Natural killer cell (primary cell): ENCODE results near the gene CSNK1G1. TPM values are rescaled to one million over a fixed set of nuclear protein-coding genes. Genes with fewer than 3 reads are reported as not detected.

Source experiments
- ATAC-seq, 3 donors: fragments of 150-1000 bp in 2 of 3; fragments of 200-7000 bp in 1 of 3; cut with Tn5 transposase; 1 replicate in 1 of 3; 2 replicates in 2 of 3; pipeline ENCODE4 v1.10.0; 2021; ENCODE audit warnings: mild to moderate bottlenecking in 2 of 3, moderate library complexity in 2 of 3
- DNase-seq, 2 donors: peaks; one replicate each; pipeline versions ENCODE4 v3.0.0 to v3.0.0-alpha.2; 2013 to 2021; ENCODE audit warnings: mixed read lengths in 1 of 2
- H3K27ac ChIP-seq: one replicate; pipeline ENCODE4 v1.5.1; 2013; ENCODE audit warnings: mild to moderate bottlenecking, low read length
- H3K27me3 ChIP-seq: one replicate; pipeline ENCODE4 v1.6.1; 2013; ENCODE audit warnings: low read length; ENCODE audit not compliant: control insufficient read depth, insufficient read depth
- H3K36me3 ChIP-seq: one replicate; pipeline ENCODE4 v1.6.1; 2013; ENCODE audit warnings: low read length; ENCODE audit not compliant: control insufficient read depth, insufficient read depth
- H3K4me1 ChIP-seq: one replicate; pipeline ENCODE4 v1.6.1; 2013; ENCODE audit warnings: low read length; ENCODE audit not compliant: control insufficient read depth, insufficient read depth
- H3K4me3 ChIP-seq: one replicate; pipeline ENCODE4 v1.5.1; 2013; ENCODE audit warnings: low read length
- H3K9me3 ChIP-seq: one replicate; pipeline ENCODE4 v1.6.1; 2013; ENCODE audit warnings: low read length; ENCODE audit not compliant: control insufficient read depth, insufficient read depth
- H3K27ac Mint-ChIP-seq, 2 donors: one replicate each; pipeline ENCODE4 v1.8.0; 2022; ENCODE audit warnings: mild to moderate bottlenecking in 2 of 2, mixed read lengths in 2 of 2, moderate library complexity in 1 of 2
- H3K27me3 Mint-ChIP-seq, 2 donors: one replicate each; pipeline ENCODE4 v1.8.0; 2022; ENCODE audit warnings: low read depth in 2 of 2, mixed read lengths in 2 of 2
- H3K36me3 Mint-ChIP-seq: one replicate; pipeline ENCODE4 v1.8.0; 2022; ENCODE audit warnings: mixed read lengths
- H3K4me1 Mint-ChIP-seq, 2 donors: one replicate each; pipeline ENCODE4 v1.8.0; 2022; ENCODE audit warnings: mixed read lengths in 2 of 2
- H3K4me3 Mint-ChIP-seq: one replicate; pipeline ENCODE4 v1.8.0; 2022; ENCODE audit warnings: mild to moderate bottlenecking, moderate library complexity, mixed read lengths
- H3K9me3 Mint-ChIP-seq, 2 donors: one replicate each; pipeline ENCODE4 v1.8.0; 2022; ENCODE audit warnings: mixed read lengths in 2 of 2
- CTCF ChIP-seq: fragments of 200-600 bp; IDR thresholded peaks from one replicate; pipeline ENCODE4 v1.8.0; 2022; ENCODE audit warnings: antibody characterized with exemption
- WGBS: methylation state at CpG from one replicate; pipeline ENCODE4 v1.1.7; 2013; ENCODE audit warnings: missing lambda C conversion rate; ENCODE audit not compliant: insufficient coverage; 5-methylcytosine and 5-hydroxymethylcytosine counted together
- intact Hi-C: fragments of 100-400 bp; cut with micrococcal nuclease; formaldehyde crosslinking; loops from one replicate; pipeline ENCODE4 v1.14.2; 2022
- total RNA-seq, 4 donors: library from RNA; stranded (reverse); fragments of 120-200 nt in 1 of 4; gene quantifications; one replicate each; pipeline versions ENCODE4 v1.2.3 to v1.2.4, GENCODE V29; 2013 to 2022

CSNK1G1 gene
- total RNA-seq, 3 donors from 2014 or later (not counting 1 experiment from before 2014, with no cell fraction given) = 26.2 to 36.8 (median 34.0) TPM

DNA sequence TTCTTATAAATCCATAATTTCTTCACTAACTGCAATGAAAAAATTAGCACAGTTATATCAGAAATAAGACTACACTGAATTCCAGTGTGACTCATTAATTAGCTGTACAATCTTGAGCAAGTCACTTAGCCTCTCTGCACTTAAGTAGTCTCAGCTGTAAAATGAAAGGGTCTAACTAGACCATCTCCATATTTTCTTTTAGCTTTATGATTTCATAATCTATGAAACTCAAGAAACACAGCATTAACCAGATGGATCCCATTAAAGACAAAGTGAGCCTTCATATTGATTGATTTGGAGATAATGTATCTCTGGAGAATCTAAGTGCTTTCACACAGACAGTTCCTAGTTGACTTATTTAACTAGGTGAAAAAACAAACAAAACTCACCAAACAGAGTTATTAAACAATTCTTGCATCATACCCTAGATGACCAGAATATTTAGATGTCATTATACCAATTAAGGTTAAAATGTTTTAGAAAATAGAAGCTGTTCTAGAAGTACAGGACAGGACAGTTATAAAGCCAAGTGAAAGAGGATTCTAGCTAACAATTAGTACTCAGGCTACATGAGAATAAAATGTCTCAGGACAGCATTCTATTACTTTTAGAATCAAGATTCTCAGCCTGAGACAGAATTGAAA, 11.2 kb downstream of the CSNK1G1 start:
- intact Hi-C loops = no loop called here
- ATAC-seq = no peak

GRCh38 chr15:64343841-64344240, 12.1 kb downstream of the CSNK1G1 start:
- no peak overlapping the region for H3K27ac ChIP-seq
- no peaks in the 10 kb centered on the region for H3K27me3 ChIP-seq
- no peak for TF ChIP-seq CTCF
- DNase-seq (no peak), ATAC-seq (no peak)
- H3K9me3 Mint-ChIP-seq = no peaks in the 10 kb centered on the region
- peaks cover 9 to 33% of the 10 kb centered on the region in 2 donors for H3K4me1 Mint-ChIP-seq
- no peak overlapping the region for H3K4me3 ChIP-seq
- H3K36me3 Mint-ChIP-seq = no peaks in the 10 kb centered on the region
- no peak overlapping the region for H3K4me3 Mint-ChIP-seq
- H3K27ac Mint-ChIP-seq = no peak overlapping the region
- WGBS = 100% methylated on average over 1 of the region's 2 CpGs
- intact Hi-C loops = no loop called here
- H3K4me1 ChIP-seq = no peaks in the 10 kb centered on the region
- peaks cover 17% of the 10 kb centered on the region for H3K36me3 ChIP-seq
- H3K27me3 Mint-ChIP-seq = no peaks in the 10 kb centered on the region
- no peaks in the 10 kb centered on the region for H3K9me3 ChIP-seq

More for the DNA sequence above, 11.2 kb downstream of the CSNK1G1 start:
- no peak for DNase-seq
- no peaks in the 10 kb centered on the region for H3K9me3 Mint-ChIP-seq
- TF ChIP-seq CTCF = no peak
- no peak overlapping the region for H3K4me3 Mint-ChIP-seq
- Histone ChIP-seq H3K27ac (no peak overlapping the region), H3K4me1 (no peaks in the 10 kb centered on the region), H3K4me3 (no peak overlapping the region), H3K27me3 (no peaks in the 10 kb centered on the region), H3K9me3 (no peaks in the 10 kb centered on the region), H3K36me3 (peaks cover 17% of the 10 kb centered on the region)
- H3K27ac Mint-ChIP-seq = no peak overlapping the region
- peaks cover 9 to 33% of the 10 kb centered on the region in 2 donors for H3K4me1 Mint-ChIP-seq
- H3K36me3 Mint-ChIP-seq = no peaks in the 10 kb centered on the region
- no peaks in the 10 kb centered on the region for H3K27me3 Mint-ChIP-seq

- peak overlapping the region in 1 of 2 donors; percentile 7 for H3K27ac Mint-ChIP-seq
- intact Hi-C loops = no loop called here
- H3K4me3 Mint-ChIP-seq = no peak overlapping the region
- Histone ChIP-seq H3K27ac (no peak overlapping the region), H3K27me3 (no peaks in the 10 kb centered on the region), H3K4me1 (no peaks in the 10 kb centered on the region), H3K4me3 (no peak overlapping the region), H3K9me3 (no peaks in the 10 kb centered on the region), H3K36me3 (peaks cover 16% of the 10 kb centered on the region)
- no peaks in the 10 kb centered on the region for H3K36me3 Mint-ChIP-seq
- H3K4me1 Mint-ChIP-seq = peaks cover 9 to 33% of the 10 kb centered on the region in 2 donors
- TF ChIP-seq CTCF = no peak
- H3K9me3 Mint-ChIP-seq = no peaks in the 10 kb centered on the region
- ATAC-seq (no peak), DNase-seq (no peak)
- H3K27me3 Mint-ChIP-seq = no peaks in the 10 kb centered on the region
Observed at GRCh38 chr15:64343222-64343621, 12.8 kb downstream of the CSNK1G1 start.

DNA sequence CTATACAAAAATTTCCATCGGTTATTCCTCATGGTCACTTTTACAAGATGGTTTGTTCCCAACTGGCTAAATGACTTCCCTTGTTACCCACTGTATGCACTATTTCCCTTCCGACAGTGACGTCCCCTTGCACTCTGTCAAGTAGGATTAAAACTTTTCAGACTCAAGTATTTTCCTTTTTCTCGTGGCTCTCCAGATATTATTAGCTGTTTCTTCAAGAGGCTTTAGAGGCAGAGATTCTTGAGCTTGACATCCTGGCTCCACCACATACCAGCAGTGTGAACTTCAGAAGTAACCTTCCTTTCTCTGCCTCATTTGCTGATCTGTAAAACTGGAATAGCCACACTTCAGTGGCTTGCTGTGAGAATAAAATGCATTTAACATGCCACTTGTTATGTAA, 14.0 kb downstream of the CSNK1G1 start:
- 94% methylated on average over 4 of the region's 4 CpGs for WGBS
- no peak for TF ChIP-seq CTCF
- H3K9me3 ChIP-seq = no peaks in the 10 kb centered on the region
- no peak for ATAC-seq
- no peak overlapping the region for H3K4me3 Mint-ChIP-seq
- H3K4me3 ChIP-seq = no peak overlapping the region
- H3K27me3 Mint-ChIP-seq = no peaks in the 10 kb centered on the region
- no peaks in the 10 kb centered on the region for H3K27me3 ChIP-seq
- no peak overlapping the region for H3K27ac Mint-ChIP-seq
- H3K36me3 ChIP-seq = peaks cover 16% of the 10 kb centered on the region
- peaks cover 9 to 28% of the 10 kb centered on the region in 2 donors for H3K4me1 Mint-ChIP-seq
- intact Hi-C loops = no loop called here
- no peaks in the 10 kb centered on the region for H3K4me1 ChIP-seq
- DNase-seq = no peak
- H3K9me3 Mint-ChIP-seq = no peaks in the 10 kb centered on the region
- no peak overlapping the region for H3K27ac ChIP-seq
- no peaks in the 10 kb centered on the region for H3K36me3 Mint-ChIP-seq
